H1 (cell line): ENCODE results near the gene PRPF38A. TPM values are rescaled to one million over a fixed set of nuclear protein-coding genes. Genes with fewer than 3 reads are reported as not detected.

Experiments
- ASH2L ChIP-seq: fragments of 200-600, 300-600 bp; sonication (generic); IDR thresholded peaks from one replicate; pipeline ENCODE4 v1.7.1; 2017; ENCODE audit warnings: low read length
- CBX5 ChIP-seq: fragments of 300-800, 300-1000 bp; sonication (generic); IDR thresholded peaks from 2 replicates; pipeline ENCODE4 v1.7.1; 2016; ENCODE audit warnings: antibody characterized with exemption, low read length, low read depth
- CHD1 ChIP-seq: IDR thresholded peaks from 2 replicates; pipeline ENCODE4 v1.6.1; 2012; ENCODE audit warnings: low read depth, low read length, improper control_type of control experiment
- CHD2 ChIP-seq: IDR thresholded peaks from 2 replicates; pipeline ENCODE4 v1.6.1; 2012; ENCODE audit warnings: low read length, improper control_type of control experiment
- CTBP2 ChIP-seq: IDR thresholded peaks from 2 replicates; pipeline ENCODE4 v1.7.0; 2011; ENCODE audit warnings: borderline replicate concordance, mild to moderate bottlenecking, moderate library complexity, mixed read lengths, low read length; ENCODE audit not compliant: insufficient read depth, insufficient read length
- EP300 ChIP-seq, 2 experiments: IDR thresholded peaks; 1 replicate in 1 of 2; 2 replicates in 1 of 2; pipeline ENCODE4 v1.6.1; 2011 to 2012; ENCODE audit warnings: low read depth in 2 of 2, low read length in 2 of 2, mild to moderate bottlenecking in 2 of 2, borderline replicate concordance in 1 of 2, inconsistent platforms in 1 of 2, moderate library complexity in 1 of 2
- GTF2F1 ChIP-seq: IDR thresholded peaks from 2 replicates; pipeline ENCODE4 v1.6.1; 2012; ENCODE audit warnings: low read depth, low read length, improper control_type of control experiment, borderline replicate concordance
- JUN ChIP-seq: IDR thresholded peaks from 2 replicates; pipeline ENCODE4 v1.6.1; 2011; ENCODE audit warnings: low read depth, mild to moderate bottlenecking, improper control_type of control experiment, low read length
- JUND ChIP-seq: IDR thresholded peaks from 2 replicates; pipeline ENCODE4 v1.6.1; 2011; ENCODE audit warnings: mild to moderate bottlenecking, improper control_type of control experiment, low read length
- KDM5A ChIP-seq: fragments of 200-600 bp; IDR thresholded peaks from 2 replicates; pipeline ENCODE4 v1.7.1; 2012; ENCODE audit warnings: mild to moderate bottlenecking, low read length, inconsistent platforms, mixed read lengths
- MAX ChIP-seq: IDR thresholded peaks from 2 replicates; pipeline ENCODE4 v1.6.1; 2012; ENCODE audit warnings: inconsistent platforms
- POLR2AphosphoS5 ChIP-seq: IDR thresholded peaks from 2 replicates; pipeline ENCODE4 v1.6.1; 2011; ENCODE audit warnings: low read depth, low read length
- RNF2 ChIP-seq: fragments of 200-900, 300-1000 bp; sonication (generic); IDR thresholded peaks from 2 replicates; pipeline ENCODE4 v1.7.1; 2016; ENCODE audit warnings: borderline replicate concordance, low read depth, mild to moderate bottlenecking, antibody characterized with exemption, low read length; ENCODE audit not compliant: poor library complexity, severe bottlenecking; ENCODE audit errors: missing control alignments
- SIN3A ChIP-seq, 2 experiments: IDR thresholded peaks in 1 of 2; conservative IDR thresholded peaks in 1 of 2; 2 replicates each; pipeline ENCODE4 v1.6.1; 2011 to 2012; ENCODE audit warnings: low read length in 2 of 2, improper control_type of control experiment in 1 of 2, low read depth in 1 of 2, mild to moderate bottlenecking in 1 of 2
- SIX5 ChIP-seq: IDR thresholded peaks from 2 replicates; pipeline ENCODE4 v1.6.1; 2011; ENCODE audit warnings: mild to moderate bottlenecking, low read depth, low read length
- SP1 ChIP-seq: IDR thresholded peaks from 2 replicates; pipeline ENCODE4 v1.6.1; 2011; ENCODE audit warnings: low read depth, low read length
- SP4 ChIP-seq: IDR thresholded peaks from 2 replicates; pipeline ENCODE4 v1.6.1; 2012; ENCODE audit warnings: low read length, inconsistent platforms
- TAF1 ChIP-seq: IDR thresholded peaks from 2 replicates; pipeline ENCODE4 v1.6.1; 2011; ENCODE audit warnings: mild to moderate bottlenecking, low read depth, low read length
- TAF7 ChIP-seq: optimal IDR thresholded peaks from 2 replicates; pipeline ENCODE3; 2011; ENCODE audit warnings: low read depth, mild to moderate bottlenecking, inconsistent platforms, low read length, moderate library complexity, borderline replicate concordance
- TEAD4 ChIP-seq: IDR thresholded peaks from 2 replicates; pipeline ENCODE4 v1.6.1; 2012; ENCODE audit warnings: low read depth, low read length, inconsistent platforms, mixed read lengths
- YY1 ChIP-seq: IDR thresholded peaks from 2 replicates; pipeline ENCODE4 v1.6.1; 2011; ENCODE audit warnings: low read depth, mild to moderate bottlenecking, low read length
- polyA plus RNA-seq, 7 experiments: library from polyadenylated mRNA; depleted of rRNA in 3 of 7; stranded (reverse) in 5 of 7; unstranded in 2 of 7; fragments of >200 nt in 5 of 7; fragments of 200-250 nt in 2 of 7; gene quantifications; 1 replicate in 5 of 7; 2 replicates in 1 of 7; 4 replicates in 1 of 7; pipeline versions ENCODE4 v1.2.1 to v1.2.3, GENCODE V29; 2011 to 2013; ENCODE audit warnings: missing spikeins in 2 of 7, mixed read lengths in 2 of 7
- total RNA-seq: library from RNA; stranded (reverse); fragmentation: NEBNext Ultra II Directional; extraction: Animal tissue kit (Norgen Biotek cat#: 25700); gene quantifications from 2 replicates; pipeline ENCODE4 v1.2.1, GENCODE V29; 2021
- TF ChIP-seq, protein P1 (sequence below), 3 experiments: IDR thresholded peaks; 1 replicate in 2 of 3; 2 replicates in 1 of 3; pipeline versions ENCODE4 v1.5.1 to v1.6.1; 2011; ENCODE audit warnings: low read length in 3 of 3, mild to moderate bottlenecking in 3 of 3, inconsistent platforms in 2 of 3, low read depth in 1 of 3, moderate library complexity in 1 of 3; ENCODE audit not compliant: insufficient read depth in 1 of 3; ENCODE audit errors: control extremely low read depth in 1 of 3

PRPF38A gene
- total and polyA plus RNA-seq, 2 of the 8 experiments (the other 6 are each of a cell fraction or from before 2014, with no cell fraction given) = 25.6 to 76.2 TPM

DNA sequence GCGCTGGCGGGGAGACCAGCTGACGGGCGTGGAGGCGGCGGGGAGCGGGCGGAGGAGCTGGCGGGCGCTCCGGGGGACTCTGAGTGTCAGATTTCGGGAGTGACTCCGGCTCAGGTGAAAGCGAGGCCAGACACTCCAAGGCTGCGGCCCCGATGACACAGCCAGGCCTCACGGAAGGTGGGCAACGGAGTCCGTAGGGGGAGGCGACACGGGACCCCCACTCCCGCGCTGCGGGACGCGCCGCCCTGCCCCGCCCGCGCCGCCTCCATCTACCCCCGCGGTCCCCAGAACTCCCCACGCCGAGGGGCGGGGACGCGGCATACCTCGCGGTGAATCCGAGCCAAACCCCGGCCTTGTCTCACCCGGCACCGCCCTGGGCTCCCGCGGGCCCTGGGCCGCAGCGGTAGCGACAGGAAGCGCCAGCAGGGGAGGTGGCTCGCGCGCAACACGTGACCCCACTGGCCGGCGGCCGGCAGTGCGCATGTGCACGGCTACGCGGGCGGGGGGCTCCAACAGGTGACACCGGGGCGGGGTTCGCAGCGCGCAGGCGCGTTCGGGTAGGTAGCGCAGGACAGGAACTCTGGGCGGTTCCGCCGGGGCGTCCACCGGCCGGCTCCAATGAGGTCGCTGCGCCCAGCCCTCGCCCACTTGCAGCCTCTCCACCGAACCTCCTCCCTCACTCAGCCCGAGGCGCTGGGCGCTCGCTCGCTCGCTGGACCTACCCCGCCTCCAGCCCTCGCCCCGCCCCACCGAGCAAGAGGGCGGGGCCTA lies 38.5 kb upstream of the PRPF38A start, which contains the start of gene CC2D1B (continued):
- peak; percentile 90 for TF ChIP-seq MAX
- TF ChIP-seq GTF2F1 = no peak
- no peak for TF ChIP-seq CHD2
- no peak for TF ChIP-seq KDM5A
- TF ChIP-seq CBX5 = no peak
- TF ChIP-seq JUND = no peak
- TF ChIP-seq, protein P1, sequence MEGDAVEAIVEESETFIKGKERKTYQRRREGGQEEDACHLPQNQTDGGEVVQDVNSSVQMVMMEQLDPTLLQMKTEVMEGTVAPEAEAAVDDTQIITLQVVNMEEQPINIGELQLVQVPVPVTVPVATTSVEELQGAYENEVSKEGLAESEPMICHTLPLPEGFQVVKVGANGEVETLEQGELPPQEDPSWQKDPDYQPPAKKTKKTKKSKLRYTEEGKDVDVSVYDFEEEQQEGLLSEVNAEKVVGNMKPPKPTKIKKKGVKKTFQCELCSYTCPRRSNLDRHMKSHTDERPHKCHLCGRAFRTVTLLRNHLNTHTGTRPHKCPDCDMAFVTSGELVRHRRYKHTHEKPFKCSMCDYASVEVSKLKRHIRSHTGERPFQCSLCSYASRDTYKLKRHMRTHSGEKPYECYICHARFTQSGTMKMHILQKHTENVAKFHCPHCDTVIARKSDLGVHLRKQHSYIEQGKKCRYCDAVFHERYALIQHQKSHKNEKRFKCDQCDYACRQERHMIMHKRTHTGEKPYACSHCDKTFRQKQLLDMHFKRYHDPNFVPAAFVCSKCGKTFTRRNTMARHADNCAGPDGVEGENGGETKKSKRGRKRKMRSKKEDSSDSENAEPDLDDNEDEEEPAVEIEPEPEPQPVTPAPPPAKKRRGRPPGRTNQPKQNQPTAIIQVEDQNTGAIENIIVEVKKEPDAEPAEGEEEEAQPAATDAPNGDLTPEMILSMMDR (IDR thresholded peaks at IDR 0.05; ENCODE audit: control extremely low read depth in 1 of 3, insufficient read depth in 1 of 3, low read depth in 1 of 3, low read length in 3 of 3) = no peak
- no peak for TF ChIP-seq CHD1
- TF ChIP-seq TAF1 = peak; percentile 46; the same call in 1 of the 2 replicates
- TF ChIP-seq SP4 = no peak; the same call in 1 of the 2 replicates
- no peak for TF ChIP-seq TEAD4
- TF ChIP-seq RNF2 = no peak
- no peak for TF ChIP-seq EP300 (IDR thresholded peaks at IDR 0.05; ENCODE audit: borderline replicate concordance in 1 of 2, low read depth in 2 of 2, low read length in 2 of 2)
- peak; percentile 66 for TF ChIP-seq POLR2AphosphoS5
- peak; percentile 49 to 50; a peak in 2 of 4 replicates for TF ChIP-seq SIN3A (conservative IDR thresholded peaks at IDR 0.05 in 1 of 2, IDR thresholded peaks at IDR 0.05 in 1 of 2; ENCODE audit: low read depth in 1 of 2, low read length in 2 of 2)
- peak; percentile 73 for TF ChIP-seq ASH2L
- TF ChIP-seq CTBP2 = no peak
- no peak for TF ChIP-seq TAF7
- no peak for TF ChIP-seq JUN
- no peak for TF ChIP-seq YY1
- TF ChIP-seq SP1 = peak; percentile 23; the same call in 1 of the 2 replicates
- no peak for TF ChIP-seq SIX5
